T-cell (primary cell): Measurements from ENCODE around the gene ZNRF2. TPM values are rescaled to one million over a fixed set of nuclear protein-coding genes. Genes with fewer than 3 reads are reported as not detected.

ENCODE experiments used
- total RNA-seq, 35 experiments: library from RNA in 6 of 35; stranded (reverse) in 6 of 35; fragments of 120-200 nt in 1 of 35; gene quantifications; one replicate each; pipeline versions ENCODE4 v1.2.1 to v1.2.4 and lab custom pipeline; 2013 to 2026

The ZNRF2 gene
- total RNA-seq, 5 donors from 2014 or later (not counting 1 experiment from before 2014, with no cell fraction given): 22.4 to 38.4 (median 30.8) TPM

Other genes starting within 250 kb of the ZNRF2 start
- 10 to 100 TPM; 17.3 to 26.3 (median 22.8) TPM for gene MTURN, start 149.6 kb upstream of the ZNRF2 start, total RNA-seq
- 10 to 100 TPM; 15.6 to 24.6 (median 19.4) TPM for gene NOD1, start 194.2 kb downstream of the ZNRF2 start, total RNA-seq
- 10 to 100 TPM in 4 of 5 donors, 1 to 10 TPM in 1; 7.4 to 14.1 (median 12.5) TPM for gene GGCT, start 220.2 kb downstream of the ZNRF2 start, total RNA-seq